ENCODE data around the gene PCNA.

PCNA gene

DNA sequence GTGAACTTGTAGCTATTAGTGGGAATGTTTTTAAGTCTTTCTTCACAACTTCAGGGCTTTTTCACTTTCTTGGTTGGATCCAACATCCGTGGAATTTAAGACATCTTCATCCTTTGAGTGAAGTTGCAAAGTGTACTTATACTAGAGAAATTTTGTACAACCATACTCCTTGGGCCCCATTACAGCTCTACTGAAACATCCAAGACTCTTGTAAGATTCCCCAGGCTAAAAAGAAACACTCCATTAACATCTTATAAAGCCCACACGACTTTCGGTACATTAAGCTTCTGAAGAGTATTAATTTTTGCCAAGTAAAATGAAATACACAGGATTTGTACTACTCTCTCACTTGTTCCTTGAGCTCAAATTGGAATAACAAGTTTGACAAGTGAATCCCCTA, 5.4 kb downstream of the PCNA start:
- no peak for TF ChIP-seq REST (IDR thresholded peaks at IDR 0.05; ENCODE audit: insufficient read depth in 1 of 2, low read depth in 2 of 2, low read length in 2 of 2)
- TF ChIP-seq TAF1 (IDR thresholded peaks at IDR 0.05; ENCODE audit: borderline replicate concordance, insufficient read depth, low read length), result no peak
- no peak for TF ChIP-seq SIN3A (IDR thresholded peaks at IDR 0.05; ENCODE audit: borderline replicate concordance, insufficient read depth, low read length)
- TF ChIP-seq POLR2AphosphoS5 (IDR thresholded peaks at IDR 0.05; ENCODE audit: low read depth, low read length), result no peak
- no peak for TF ChIP-seq FOXP2 (optimal IDR thresholded peaks at IDR 0.05; ENCODE audit: borderline replicate concordance, extremely low read depth, extremely low read length, insufficient read depth)

GRCh38 chr20:5113615-5113986, 6.2 kb downstream of the PCNA start:
- TF ChIP-seq FOXP2 (optimal IDR thresholded peaks at IDR 0.05; ENCODE audit: borderline replicate concordance, extremely low read depth, extremely low read length, insufficient read depth) (no peak), TAF1 (IDR thresholded peaks at IDR 0.05; ENCODE audit: borderline replicate concordance, insufficient read depth, low read length) (no peak), SIN3A (IDR thresholded peaks at IDR 0.05; ENCODE audit: borderline replicate concordance, insufficient read depth, low read length) (no peak), POLR2AphosphoS5 (IDR thresholded peaks at IDR 0.05; ENCODE audit: low read depth, low read length) (no peak), REST (IDR thresholded peaks at IDR 0.05; ENCODE audit: insufficient read depth in 1 of 2, low read depth in 2 of 2, low read length in 2 of 2) (no peak)

DNA sequence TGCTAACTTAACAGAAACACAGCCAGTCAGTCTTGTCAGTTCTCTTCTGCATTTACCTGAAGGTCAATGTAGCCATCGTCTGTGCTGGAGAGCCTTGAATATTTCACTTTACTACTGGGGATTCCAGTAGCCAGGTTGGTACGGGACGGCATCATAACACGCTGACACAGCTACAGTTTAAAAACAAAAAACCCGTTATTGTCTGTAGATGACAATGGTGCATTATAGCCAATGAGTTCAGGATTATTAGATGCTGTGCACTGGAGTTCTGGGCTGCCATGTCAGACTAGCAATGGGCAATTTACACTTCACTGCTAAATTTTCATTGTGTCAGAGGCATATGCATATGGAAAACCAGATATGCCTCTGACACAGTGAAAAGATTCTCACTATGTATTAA, 10.5 kb downstream of the PCNA start:
- TF ChIP-seq REST (IDR thresholded peaks at IDR 0.05; ENCODE audit: insufficient read depth in 1 of 2, low read depth in 2 of 2, low read length in 2 of 2), result no peak
- no peak for TF ChIP-seq SIN3A (IDR thresholded peaks at IDR 0.05; ENCODE audit: borderline replicate concordance, insufficient read depth, low read length)
- TF ChIP-seq POLR2AphosphoS5 (IDR thresholded peaks at IDR 0.05; ENCODE audit: low read depth, low read length), result no peak

DNA sequence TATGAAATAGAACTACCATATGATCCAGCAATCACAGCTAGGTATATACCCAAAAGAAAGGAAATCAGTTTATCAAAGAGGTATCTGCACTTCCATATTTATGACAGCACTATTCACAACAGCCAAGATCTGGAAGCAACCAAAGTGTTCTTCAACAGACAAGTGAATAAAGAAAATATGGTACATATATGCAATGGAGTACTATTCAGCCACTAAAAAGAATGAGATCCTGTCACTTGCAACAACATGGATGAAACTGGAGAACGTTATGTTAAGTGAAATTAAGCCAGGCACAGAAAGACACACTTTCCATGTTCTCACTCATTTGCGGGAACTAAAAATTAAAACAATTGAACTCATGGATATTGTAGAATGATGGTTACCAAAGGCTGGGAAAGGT, 15.3 kb downstream of the PCNA start:
- no peak for TF ChIP-seq TAF1 (IDR thresholded peaks at IDR 0.05; ENCODE audit: borderline replicate concordance, insufficient read depth, low read length)
- no peak for TF ChIP-seq SIN3A (IDR thresholded peaks at IDR 0.05; ENCODE audit: borderline replicate concordance, insufficient read depth, low read length)
- no peak for TF ChIP-seq FOXP2 (optimal IDR thresholded peaks at IDR 0.05; ENCODE audit: borderline replicate concordance, extremely low read depth, extremely low read length, insufficient read depth)
- TF ChIP-seq POLR2AphosphoS5 (IDR thresholded peaks at IDR 0.05; ENCODE audit: low read depth, low read length), result no peak
- TF ChIP-seq REST (IDR thresholded peaks at IDR 0.05; ENCODE audit: insufficient read depth in 1 of 2, low read depth in 2 of 2, low read length in 2 of 2), result no peak

DNA sequence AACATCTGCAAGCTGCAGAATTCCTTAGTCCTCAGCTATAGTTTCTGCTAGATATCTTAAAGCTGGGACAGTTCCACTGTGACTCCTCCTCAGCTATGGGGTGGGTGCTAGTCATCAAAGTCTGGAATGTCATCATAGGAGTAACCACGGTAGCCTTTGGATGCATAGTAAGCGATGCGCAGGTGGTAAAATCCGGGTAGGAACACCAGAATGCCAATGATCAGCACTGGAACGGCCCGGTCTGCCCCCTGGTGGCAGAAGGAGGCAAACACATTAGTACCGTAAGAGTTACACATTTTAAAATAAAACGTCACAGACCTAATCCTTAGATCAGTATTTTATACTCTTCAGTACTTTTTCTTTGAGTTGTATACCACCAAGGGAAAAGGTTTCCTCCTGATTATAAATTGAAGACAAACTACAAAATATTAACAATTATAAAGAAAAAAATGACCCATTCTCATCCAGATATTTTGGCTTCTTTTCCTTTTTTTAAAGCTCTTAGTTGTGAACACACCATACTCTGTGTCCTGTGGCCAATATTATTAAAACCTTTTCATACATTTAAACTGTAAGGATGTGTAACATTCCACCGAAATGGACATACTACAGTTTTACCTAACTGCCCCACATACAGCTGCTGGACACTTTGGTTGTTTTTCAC, 18.9 kb downstream of the PCNA start:
- no peak for TF ChIP-seq TAF1 (IDR thresholded peaks at IDR 0.05; ENCODE audit: borderline replicate concordance, insufficient read depth, low read length)
- no peak for TF ChIP-seq FOXP2 (optimal IDR thresholded peaks at IDR 0.05; ENCODE audit: borderline replicate concordance, extremely low read depth, extremely low read length, insufficient read depth)
- no peak for TF ChIP-seq SIN3A (IDR thresholded peaks at IDR 0.05; ENCODE audit: borderline replicate concordance, insufficient read depth, low read length)
- TF ChIP-seq POLR2AphosphoS5 (IDR thresholded peaks at IDR 0.05; ENCODE audit: low read depth, low read length), result no peak
- TF ChIP-seq REST (IDR thresholded peaks at IDR 0.05; ENCODE audit: insufficient read depth in 1 of 2, low read depth in 2 of 2, low read length in 2 of 2), result no peak

Measured in PFSK-1 (cell line).